ENCODE results near the gene FAM149B1.

Gene FAM149B1

GRCh38 chr10:73182568-73182967 lies 14.6 kb downstream of the FAM149B1 start:
- DNase-seq, result no peak

DNA sequence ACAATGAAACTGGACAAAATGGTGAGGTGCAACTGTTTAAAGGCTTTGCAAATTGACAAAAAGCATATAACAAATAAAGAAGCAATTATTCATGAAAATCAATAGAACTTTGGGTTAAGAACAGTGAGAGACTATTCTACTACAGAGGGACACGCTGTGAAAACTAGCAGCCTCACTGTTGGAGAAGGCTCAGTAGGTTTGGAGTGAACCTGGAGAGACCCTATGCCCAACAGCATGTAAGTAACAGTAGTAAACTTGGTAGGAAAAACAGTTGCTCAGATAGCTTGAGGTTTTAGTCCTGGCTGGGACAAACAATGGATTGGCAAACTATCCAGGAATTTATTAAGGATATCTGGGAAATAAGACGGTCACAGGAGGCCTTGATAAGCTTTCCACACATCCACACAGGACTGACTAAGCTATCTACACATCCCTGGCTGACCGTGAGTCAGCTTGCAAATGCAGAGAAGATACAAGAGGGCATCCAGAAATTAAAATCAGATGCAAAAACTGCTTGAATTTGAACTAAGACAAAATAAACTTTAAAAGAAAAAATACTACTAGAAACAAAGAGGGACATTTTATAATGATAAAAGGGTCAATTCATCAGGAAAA lies 15.9 kb downstream of the FAM149B1 start:
- DNase-seq, result no peak

GRCh38 chr10:73186266-73186665 lies 18.3 kb downstream of the FAM149B1 start:
- no peak for DNase-seq

DNA sequence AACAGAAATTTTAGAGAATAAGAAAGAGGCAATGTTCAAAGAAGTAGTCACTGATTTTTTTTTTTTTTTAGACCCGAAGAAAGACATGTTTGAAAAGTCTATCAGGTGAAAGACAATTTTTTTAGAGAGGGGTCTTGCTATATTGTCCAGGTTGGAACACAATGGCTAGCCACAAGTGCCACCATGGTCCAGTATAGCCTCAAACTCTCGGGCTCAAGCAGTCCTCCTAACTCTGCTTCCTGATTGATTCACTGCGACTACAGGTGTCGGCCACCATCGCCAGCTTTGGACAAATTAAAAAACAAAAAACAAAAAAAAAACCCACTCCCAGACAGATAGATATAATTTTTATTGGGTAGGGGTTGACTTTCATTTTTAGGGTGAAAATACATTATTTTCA lies 22.3 kb downstream of the FAM149B1 start:
- no peak for DNase-seq

- no peak for DNase-seq
Observed at GRCh38 chr10:73205081-73205480, 37.2 kb downstream of the FAM149B1 start.

DNA sequence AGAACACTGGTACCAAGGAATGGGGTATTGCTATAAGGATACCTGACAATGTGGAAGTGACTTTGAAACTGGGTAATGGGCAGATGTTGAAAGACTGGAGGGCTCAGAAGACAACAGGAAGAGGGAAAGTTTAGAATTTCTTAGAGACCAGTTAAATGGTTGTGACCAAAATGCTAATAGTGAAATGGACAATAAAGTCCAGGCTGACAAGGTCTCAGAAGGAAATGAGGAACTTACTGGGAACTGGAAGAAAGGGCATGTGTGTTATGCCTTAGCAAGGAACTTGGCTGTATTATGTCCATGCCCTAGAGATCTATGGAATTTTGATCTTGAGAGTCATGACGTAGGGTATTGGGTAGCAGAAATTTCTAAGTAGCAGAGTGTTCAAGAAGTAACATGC lies 38.0 kb downstream of the FAM149B1 start:
- no peak for DNase-seq

DNA sequence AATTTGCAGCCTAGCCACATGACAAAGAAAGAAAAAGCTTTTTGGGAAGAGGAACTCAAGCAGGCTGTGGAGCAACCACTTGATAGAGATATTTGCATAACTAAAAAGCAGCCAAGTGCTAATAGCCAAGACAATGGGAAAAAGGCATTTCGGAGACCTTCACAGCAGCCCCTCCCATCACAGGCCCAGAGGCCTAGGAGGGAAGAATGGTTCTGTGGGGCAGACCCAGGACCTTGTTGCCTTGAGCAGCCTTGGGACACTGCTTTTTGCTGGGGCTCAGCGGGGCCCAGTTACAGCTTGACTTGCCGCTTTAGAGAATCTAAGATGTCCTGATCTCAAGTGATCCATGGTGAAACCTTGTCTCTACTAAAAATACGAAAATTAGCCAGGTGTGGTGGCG lies 38.5 kb downstream of the FAM149B1 start:
- DNase-seq, result no peak

GRCh38 chr10:73207883-73208282 lies 40.0 kb downstream of the FAM149B1 start:
- no peak for DNase-seq

DNA sequence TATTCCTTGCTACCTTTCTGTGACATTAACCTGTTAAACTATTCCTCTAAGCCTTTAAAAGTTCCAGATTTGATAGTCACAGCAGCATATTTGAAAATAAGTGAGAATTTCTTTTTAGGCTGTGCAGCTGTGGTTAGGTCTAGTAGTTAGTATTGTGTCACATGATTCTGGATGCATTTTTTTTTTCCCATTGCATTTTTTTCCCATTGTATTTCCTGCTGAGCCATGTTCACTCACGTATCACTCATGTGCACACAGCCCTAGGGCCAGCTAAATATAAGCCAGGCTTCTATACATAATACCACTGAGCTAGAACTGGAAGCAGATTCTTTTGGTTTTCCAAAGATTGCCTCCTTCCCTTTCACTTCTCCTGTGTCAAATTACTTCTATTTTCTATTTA lies 41.8 kb downstream of the FAM149B1 start:
- DNase-seq, result no peak

GRCh38 chr10:73210395-73211105 lies 42.6 kb downstream of the FAM149B1 start:
- DNase-seq, result no peak

GRCh38 chr10:73211106-73211811 lies 43.3 kb downstream of the FAM149B1 start:
- no peak for DNase-seq

DNA sequence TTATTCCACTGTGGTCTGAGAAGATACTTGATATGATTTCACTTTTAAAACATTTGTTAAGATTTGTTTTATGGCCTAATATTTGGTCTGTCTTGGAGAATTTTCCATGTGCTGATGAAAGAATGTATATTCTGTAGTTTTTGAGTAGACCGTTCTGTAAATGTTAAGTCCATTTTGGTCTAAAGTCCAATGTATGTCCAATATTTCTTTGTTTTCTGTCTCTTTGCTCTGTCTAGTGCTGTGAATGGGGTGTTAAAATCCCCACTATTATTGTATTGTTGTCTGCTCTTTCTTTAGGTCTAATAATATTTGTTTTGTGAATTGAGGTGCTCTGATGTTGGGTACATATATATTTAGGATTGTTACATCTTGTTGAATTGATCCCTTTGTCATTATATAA lies 47.8 kb downstream of the FAM149B1 start:
- no peak for DNase-seq

GRCh38 chr10:73217628-73218027 lies 49.7 kb downstream of the FAM149B1 start:
- no peak for DNase-seq

GRCh38 chr10:73218431-73219191 lies 50.7 kb downstream of the FAM149B1 start:
- DNase-seq, result no peak

GRCh38 chr10:73219384-73219783 lies 51.5 kb downstream of the FAM149B1 start:
- DNase-seq, result no peak

- DNase-seq, result no peak
Observed at GRCh38 chr10:73220989-73221388, 53.1 kb downstream of the FAM149B1 start.

- DNase-seq, result no peak
Observed at GRCh38 chr10:73225518-73225917, 57.6 kb downstream of the FAM149B1 start.

DNA sequence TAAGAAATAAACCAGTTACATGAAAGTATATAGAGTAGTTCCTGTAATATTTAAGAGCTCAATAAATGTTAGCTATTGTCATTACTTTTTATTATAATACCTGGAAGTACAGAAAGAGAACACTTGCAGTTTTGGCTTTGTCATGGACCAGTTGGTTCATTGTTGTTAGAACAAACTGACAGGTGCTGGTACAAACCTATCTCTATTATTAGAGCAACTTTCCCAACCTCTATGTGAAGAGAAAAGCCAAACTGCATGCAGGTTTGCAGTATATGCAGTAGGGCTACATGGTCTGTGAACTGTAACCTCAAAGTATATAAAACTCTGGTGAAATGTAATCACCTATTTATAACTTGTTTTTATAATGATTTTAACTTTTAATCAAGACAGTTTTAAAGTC lies 58.7 kb downstream of the FAM149B1 start:
- no peak for DNase-seq

GRCh38 chr10:73228247-73228646 lies 60.3 kb downstream of the FAM149B1 start:
- no peak for DNase-seq

DNA sequence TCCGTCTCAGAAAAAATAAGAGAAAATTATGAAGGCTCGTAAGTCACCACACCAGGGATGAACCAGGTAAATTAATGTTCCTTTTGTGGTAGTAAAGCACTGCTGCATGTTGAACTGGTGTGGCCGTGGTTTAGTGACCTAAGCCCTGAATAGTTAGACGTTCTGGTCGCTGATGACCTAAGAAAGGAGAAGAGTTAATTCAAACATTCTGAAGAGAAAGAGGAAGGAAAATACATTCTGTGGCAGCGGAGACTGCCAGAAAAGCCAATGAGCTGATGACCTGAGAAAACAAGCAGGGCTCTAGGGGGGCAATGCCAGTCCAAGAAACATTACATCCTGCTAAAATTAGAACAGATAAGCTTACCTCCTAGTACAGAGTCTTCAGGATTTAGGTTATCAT lies 61.6 kb downstream of the FAM149B1 start:
- no peak for DNase-seq

- no peak for DNase-seq
Observed at GRCh38 chr10:73232887-73233286, 65.0 kb downstream of the FAM149B1 start.

DNA sequence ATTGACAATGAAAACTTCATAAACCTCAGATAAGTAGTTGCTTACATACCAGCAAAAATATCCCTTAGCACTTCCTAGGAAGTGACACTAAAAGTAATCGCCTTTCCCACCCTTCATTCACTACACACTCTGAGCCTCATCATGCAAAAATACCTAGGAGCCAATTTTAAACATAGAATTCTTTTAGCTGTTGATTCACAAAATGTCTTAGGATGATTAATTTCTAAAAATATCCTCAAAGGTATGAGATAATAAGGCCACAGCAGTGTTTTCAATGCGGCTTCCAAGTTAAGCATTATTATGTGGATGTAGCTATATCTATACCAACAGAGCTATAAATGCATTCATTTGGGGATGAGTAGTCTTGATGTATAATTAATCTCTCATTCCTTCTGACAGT lies 66.0 kb downstream of the FAM149B1 start:
- no peak for DNase-seq

DNA sequence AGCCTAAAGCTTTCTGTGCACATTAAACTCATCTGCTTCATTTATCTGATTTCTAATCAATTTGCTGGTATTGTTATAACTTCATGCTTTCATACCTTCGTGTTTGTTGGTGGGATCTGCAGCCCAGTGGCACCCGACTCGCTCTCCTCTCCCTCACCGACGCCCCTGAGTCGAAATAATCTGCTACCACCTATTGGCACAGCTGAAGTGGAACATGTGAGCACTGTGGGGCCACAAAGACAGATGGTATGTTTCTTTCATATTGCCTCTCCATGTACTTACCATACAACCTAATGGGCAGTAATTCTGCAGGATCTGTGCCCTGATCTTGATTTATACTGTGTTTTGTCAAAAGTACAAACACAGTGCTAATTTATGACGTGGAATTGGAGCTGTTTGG lies 66.8 kb downstream of the FAM149B1 start:
- DNase-seq, result no peak

All from activated naive CD4-positive, alpha-beta T cell treated with Interleukin-2 at 50 U/mL for 16 hours (primary cell).